Vagina (tissue), 2 donors: ENCODE measurements around the gene PARD3.

Experiments used
- CTCF ChIP-seq, 3 experiments: fragments of 450-650 bp in 2 of 3; fragments of 200-600 bp in 1 of 3; sonication (generic) in 1 of 3; IDR thresholded peaks; one replicate each; pipeline ENCODE4 v1.5.1; 2017 to 2019; ENCODE audit warnings: antibody characterized with exemption in 3 of 3, mild to moderate bottlenecking in 2 of 3, moderate library complexity in 2 of 3
- POLR2A ChIP-seq, 2 donors: fragments of 450-650 bp; IDR thresholded peaks; one replicate each; pipeline ENCODE4 v1.6.1; 2017; ENCODE audit warnings: antibody characterized with exemption in 2 of 2, mild to moderate bottlenecking in 2 of 2, moderate library complexity in 2 of 2

GRCh38 chr10:34196058-34196433 is 619.0 kb downstream of the PARD3 start:
- TF ChIP-seq CTCF (IDR thresholded peaks at IDR 0.05) (no peak), POLR2A (IDR thresholded peaks at IDR 0.05) (no peak)
